ENCODE measurements around the gene PRKCZ. TPM values are rescaled to one million over a fixed set of nuclear protein-coding genes. Genes with fewer than 3 reads are reported as not detected.

PRKCZ gene
- total RNA-seq, 1 experiment from 2014 or later: 45.9 TPM

DNA sequence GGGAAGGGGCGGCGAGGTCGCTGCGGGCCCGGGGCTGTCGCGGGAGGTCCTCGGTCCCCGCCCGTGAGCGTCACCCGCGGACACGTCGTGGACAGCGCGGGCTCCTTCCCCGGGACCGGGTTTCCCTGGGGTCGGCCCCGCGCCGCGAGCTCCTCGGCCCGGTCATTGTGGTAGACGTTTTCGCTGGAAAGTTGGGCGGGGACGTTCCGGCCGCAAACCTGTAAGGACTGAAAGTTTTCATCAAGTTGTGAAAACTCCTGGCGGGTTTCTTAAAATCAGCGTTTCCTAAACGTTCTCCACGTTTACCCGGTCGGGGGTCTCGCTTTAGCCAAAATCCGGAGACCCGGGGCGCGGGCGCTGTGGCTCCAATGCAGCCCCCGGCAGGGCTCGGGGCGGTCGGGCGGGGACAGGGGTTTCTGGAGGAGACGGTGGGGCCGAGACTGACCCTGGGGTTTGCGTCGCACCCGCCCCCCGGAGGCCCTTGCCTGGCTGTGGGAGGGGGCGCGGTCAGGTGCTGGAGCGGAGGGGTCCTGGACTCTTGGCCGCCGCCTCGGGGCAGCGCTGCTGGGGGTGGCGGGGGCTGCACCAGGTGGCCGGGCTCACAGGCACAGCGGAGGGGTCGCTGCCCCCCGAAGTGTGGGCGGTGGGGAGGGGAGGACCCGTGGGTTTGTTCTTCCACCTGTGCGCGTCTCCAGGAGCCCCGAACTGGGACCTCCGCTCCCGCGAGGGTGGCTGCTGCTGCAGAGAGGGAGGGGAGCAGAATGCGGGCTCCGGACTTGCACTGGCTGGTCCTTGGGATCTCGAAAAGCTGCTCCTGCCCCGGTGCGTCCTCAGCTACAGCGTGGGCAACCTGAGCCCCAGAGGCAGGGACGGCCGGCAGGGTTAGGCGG lies 827 bp downstream of the PRKCZ start:
- BruUV-seq (replicated peaks): no TSS peak
- H3K9me3 ChIP-seq: no peaks in the 10 kb centered on the region
- H3K27ac Mint-ChIP-seq (ENCODE audit: unreplicated experiment): no peak overlapping the region
- DNase-seq: peak in 1 of 2 experiments; percentile 14
- ChIA-PET POLR2A (interaction anchor here (0.6 kb wide), 1 partner anchor 85 kb away, joined by 4 read pairs; no protein-coding TSS in a partner anchor), CTCF (no interaction called here)
- H3K27me3 Mint-ChIP-seq (ENCODE audit: insufficient read depth, unreplicated experiment): no peaks in the 10 kb centered on the region
- no peaks in the 10 kb centered on the region for H3K9me3 Mint-ChIP-seq (ENCODE audit: unreplicated experiment)
- H3K4me3 ChIP-seq (ENCODE audit: low read depth, low read length): peak overlapping the region; percentile 88
- no peak for TF ChIP-seq CTCF (IDR thresholded peaks at IDR 0.05; ENCODE audit: insufficient read depth in 1 of 2, low read depth in 1 of 2, low read length in 1 of 2, severe bottlenecking in 1 of 2, unreplicated experiment in 1 of 2)
- intact Hi-C loops (cut with micrococcal nuclease; ENCODE audit: unreplicated experiment): no loop called here
- H3K27me3 ChIP-seq (replicated peaks; ENCODE audit: control insufficient read depth, insufficient read depth, low read length): no peaks in the 10 kb centered on the region
- peak overlapping the region; percentile 67 for H3K4me3 Mint-ChIP-seq (ENCODE audit: unreplicated experiment)
- H3K36me3 ChIP-seq (ENCODE audit: control insufficient read depth, insufficient read depth, low read length): no peaks in the 10 kb centered on the region
- peaks cover 21% of the 10 kb centered on the region for H3K4me1 Mint-ChIP-seq (ENCODE audit: low read depth, unreplicated experiment)
- H3K4me1 ChIP-seq: peaks cover 24% of the 10 kb centered on the region
- peaks cover 19% of the 10 kb centered on the region for H3K36me3 Mint-ChIP-seq (ENCODE audit: insufficient read depth, unreplicated experiment)

GRCh38 chr1:2052054-2052679 lies 2.0 kb downstream of the PRKCZ start:
- no peak overlapping the region for H3K27ac Mint-ChIP-seq (ENCODE audit: unreplicated experiment)
- no peak for TF ChIP-seq CTCF (IDR thresholded peaks at IDR 0.05; ENCODE audit: insufficient read depth in 1 of 2, low read depth in 1 of 2, low read length in 1 of 2, severe bottlenecking in 1 of 2, unreplicated experiment in 1 of 2)
- H3K27me3 Mint-ChIP-seq (ENCODE audit: insufficient read depth, unreplicated experiment): no peaks in the 10 kb centered on the region
- Histone ChIP-seq H3K36me3 (ENCODE audit: control insufficient read depth, insufficient read depth, low read length) (no peaks in the 10 kb centered on the region), H3K4me3 (ENCODE audit: low read depth, low read length) (peak overlapping the region; percentile 88), H3K27me3 (replicated peaks; ENCODE audit: control insufficient read depth, insufficient read depth, low read length) (no peaks in the 10 kb centered on the region), H3K4me1 (peaks cover 19% of the 10 kb centered on the region), H3K9me3 (no peaks in the 10 kb centered on the region)
- CTCF ChIA-PET: no interaction called here
- no peaks in the 10 kb centered on the region for H3K9me3 Mint-ChIP-seq (ENCODE audit: unreplicated experiment)
- peak overlapping the region; percentile 67 for H3K4me3 Mint-ChIP-seq (ENCODE audit: unreplicated experiment)
- peaks cover 19% of the 10 kb centered on the region for H3K36me3 Mint-ChIP-seq (ENCODE audit: insufficient read depth, unreplicated experiment)
- H3K4me1 Mint-ChIP-seq (ENCODE audit: low read depth, unreplicated experiment): peaks cover 21% of the 10 kb centered on the region
- intact Hi-C loops (cut with micrococcal nuclease; ENCODE audit: unreplicated experiment): no loop called here
- no peak for DNase-seq
- POLR2A ChIA-PET: no interaction called here
- BruUV-seq (replicated peaks): no TSS peak

GRCh38 chr1:2052756-2053155 lies 2.5 kb downstream of the PRKCZ start:
- Mint-ChIP-seq H3K9me3 (ENCODE audit: unreplicated experiment) (no peaks in the 10 kb centered on the region), H3K27me3 (ENCODE audit: insufficient read depth, unreplicated experiment) (no peaks in the 10 kb centered on the region), H3K36me3 (ENCODE audit: insufficient read depth, unreplicated experiment) (peaks cover 19% of the 10 kb centered on the region), H3K4me3 (ENCODE audit: unreplicated experiment) (peak overlapping the region; percentile 67), H3K4me1 (ENCODE audit: low read depth, unreplicated experiment) (peaks cover 21% of the 10 kb centered on the region), H3K27ac (ENCODE audit: unreplicated experiment) (no peak overlapping the region)
- no TSS peak for BruUV-seq (replicated peaks)
- H3K27me3 ChIP-seq (replicated peaks; ENCODE audit: control insufficient read depth, insufficient read depth, low read length): no peaks in the 10 kb centered on the region
- H3K9me3 ChIP-seq: no peaks in the 10 kb centered on the region
- no peak for DNase-seq
- TF ChIP-seq CTCF (IDR thresholded peaks at IDR 0.05; ENCODE audit: insufficient read depth in 1 of 2, low read depth in 1 of 2, low read length in 1 of 2, severe bottlenecking in 1 of 2, unreplicated experiment in 1 of 2): no peak
- H3K4me1 ChIP-seq: peaks cover 16% of the 10 kb centered on the region
- POLR2A ChIA-PET: no interaction called here
- no peak overlapping the region for H3K4me3 ChIP-seq (ENCODE audit: low read depth, low read length)
- intact Hi-C loops (cut with micrococcal nuclease; ENCODE audit: unreplicated experiment): no loop called here
- CTCF ChIA-PET: no interaction called here
- H3K36me3 ChIP-seq (ENCODE audit: control insufficient read depth, insufficient read depth, low read length): no peaks in the 10 kb centered on the region
